Neural progenitor cell (in vitro differentiated cells): Measurements from ENCODE around the gene DNAL4.

Experiments used
- EZH2phosphoT487 ChIP-seq: fragments of 200-600 bp; sonication (generic); IDR thresholded peaks from 2 replicates; pipeline ENCODE4 v1.6.1; 2017; ENCODE audit warnings: antibody characterized with exemption
- TF ChIP-seq, protein P1 (sequence below): fragments of 200-600 bp; sonication (generic); IDR thresholded peaks from 2 replicates; pipeline ENCODE4 v1.5.1; 2017; ENCODE audit warnings: antibody characterized with exemption, mild to moderate bottlenecking

DNA sequence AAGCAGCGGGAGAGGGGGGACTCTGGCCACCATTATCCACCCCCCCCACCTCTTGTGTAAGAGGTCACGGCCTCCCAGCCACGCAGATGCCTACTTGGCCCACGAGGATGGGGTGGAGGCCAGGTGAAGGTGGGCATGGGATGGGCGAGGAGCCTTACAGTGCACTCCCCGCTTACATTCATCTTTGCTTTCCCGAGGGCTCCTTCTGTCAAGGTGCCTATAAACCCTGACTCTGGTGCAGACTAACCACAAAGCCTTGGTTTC is 36.8 kb upstream of the DNAL4 start:
- no peak for TF ChIP-seq EZH2phosphoT487
- TF ChIP-seq, protein P1, sequence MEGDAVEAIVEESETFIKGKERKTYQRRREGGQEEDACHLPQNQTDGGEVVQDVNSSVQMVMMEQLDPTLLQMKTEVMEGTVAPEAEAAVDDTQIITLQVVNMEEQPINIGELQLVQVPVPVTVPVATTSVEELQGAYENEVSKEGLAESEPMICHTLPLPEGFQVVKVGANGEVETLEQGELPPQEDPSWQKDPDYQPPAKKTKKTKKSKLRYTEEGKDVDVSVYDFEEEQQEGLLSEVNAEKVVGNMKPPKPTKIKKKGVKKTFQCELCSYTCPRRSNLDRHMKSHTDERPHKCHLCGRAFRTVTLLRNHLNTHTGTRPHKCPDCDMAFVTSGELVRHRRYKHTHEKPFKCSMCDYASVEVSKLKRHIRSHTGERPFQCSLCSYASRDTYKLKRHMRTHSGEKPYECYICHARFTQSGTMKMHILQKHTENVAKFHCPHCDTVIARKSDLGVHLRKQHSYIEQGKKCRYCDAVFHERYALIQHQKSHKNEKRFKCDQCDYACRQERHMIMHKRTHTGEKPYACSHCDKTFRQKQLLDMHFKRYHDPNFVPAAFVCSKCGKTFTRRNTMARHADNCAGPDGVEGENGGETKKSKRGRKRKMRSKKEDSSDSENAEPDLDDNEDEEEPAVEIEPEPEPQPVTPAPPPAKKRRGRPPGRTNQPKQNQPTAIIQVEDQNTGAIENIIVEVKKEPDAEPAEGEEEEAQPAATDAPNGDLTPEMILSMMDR = no peak
